ENCODE data around the gene PTGFRN. TPM values are rescaled to one million over a fixed set of nuclear protein-coding genes. Genes with fewer than 3 reads are reported as not detected.

Gene PTGFRN
- total and polyA plus RNA-seq, 2 of the 4 experiments (the other 2 are of a cell fraction) = 0.90 to 1.1 TPM

DNA sequence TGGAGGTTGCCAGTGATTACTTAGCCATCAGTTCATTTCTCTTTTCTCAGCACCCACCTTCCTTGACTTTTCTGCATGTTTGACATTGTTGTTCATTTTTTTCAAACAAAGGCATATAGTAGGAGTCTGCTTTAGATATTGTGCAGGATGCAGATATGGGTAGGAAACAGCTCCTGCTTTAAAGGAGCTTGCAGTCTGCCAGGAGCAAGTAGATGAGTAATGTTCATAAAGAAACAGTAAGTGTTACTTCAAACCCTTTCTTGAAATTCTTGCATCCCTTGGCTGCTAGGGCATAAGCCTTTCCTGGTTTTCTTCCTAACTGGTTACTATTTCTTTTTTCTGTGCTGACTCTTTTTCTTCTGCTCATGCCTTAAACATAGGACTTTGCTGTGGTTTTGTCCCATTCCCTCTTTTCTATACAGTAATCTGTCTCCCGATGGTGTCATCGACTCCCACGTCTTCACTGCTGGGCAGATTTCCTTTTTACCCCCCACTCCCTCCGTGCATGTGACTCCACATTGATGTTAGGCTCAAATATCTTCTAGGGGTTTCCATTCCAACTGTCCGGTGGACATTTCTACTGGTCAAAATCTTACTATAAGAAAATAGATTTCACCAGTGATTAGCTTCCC, 20.4 kb downstream of the PTGFRN start:
- H3K27ac ChIP-seq (ENCODE audit: insufficient read depth, low read length) = no peak overlapping the region

More for the DNA sequence above, 20.4 kb downstream of the PTGFRN start:
- no peaks in the 10 kb centered on the region for H3K9me3 ChIP-seq (ENCODE audit: control insufficient read depth, insufficient read depth, low read length)
- no peak overlapping the region for H4K8ac ChIP-seq (ENCODE audit: low read depth in 2 of 2, low read length in 2 of 2)
- H4K5ac ChIP-seq (ENCODE audit: low read depth, low read length) = no peak overlapping the region
- H3K4me3 ChIP-seq (ENCODE audit: insufficient read depth, low read depth, low read length) = no peak overlapping the region
- H2AK5ac ChIP-seq (ENCODE audit: low read depth, low read length) = no peak overlapping the region
- no peak overlapping the region for H2BK15ac ChIP-seq (ENCODE audit: low read depth, low read length)
- in situ Hi-C loops (cut with MboI; ENCODE audit: low sequenced_read_pairs) (no loop called here), intact Hi-C loops (cut with micrococcal nuclease) (no loop called here), dilution Hi-C loops (cut with HindIII; ENCODE audit: low sequenced_read_pairs, unreplicated experiment) (no loop called here)
- H3K36me3 ChIP-seq (ENCODE audit: control insufficient read depth, insufficient read depth, low read length) = no peaks in the 10 kb centered on the region
- no peaks in the 10 kb centered on the region for H3K27me3 ChIP-seq (ENCODE audit: control insufficient read depth, insufficient read depth, low read length)
- no TSS peak for BruUV-seq (replicated peaks)
- POLR2A ChIA-PET (ENCODE audit: unreplicated experiment) = no interaction called here
- no peak overlapping the region for H2BK5ac ChIP-seq (ENCODE audit: low read depth, low read length, poor library complexity, severe bottlenecking)
- no peaks in the 10 kb centered on the region for H3K9me1 ChIP-seq (ENCODE audit: insufficient read depth, low read length)
- no peak for TF ChIP-seq BHLHE40 (IDR thresholded peaks at IDR 0.05; ENCODE audit: low read depth, low read length)
- TF ChIP-seq, protein P1, sequence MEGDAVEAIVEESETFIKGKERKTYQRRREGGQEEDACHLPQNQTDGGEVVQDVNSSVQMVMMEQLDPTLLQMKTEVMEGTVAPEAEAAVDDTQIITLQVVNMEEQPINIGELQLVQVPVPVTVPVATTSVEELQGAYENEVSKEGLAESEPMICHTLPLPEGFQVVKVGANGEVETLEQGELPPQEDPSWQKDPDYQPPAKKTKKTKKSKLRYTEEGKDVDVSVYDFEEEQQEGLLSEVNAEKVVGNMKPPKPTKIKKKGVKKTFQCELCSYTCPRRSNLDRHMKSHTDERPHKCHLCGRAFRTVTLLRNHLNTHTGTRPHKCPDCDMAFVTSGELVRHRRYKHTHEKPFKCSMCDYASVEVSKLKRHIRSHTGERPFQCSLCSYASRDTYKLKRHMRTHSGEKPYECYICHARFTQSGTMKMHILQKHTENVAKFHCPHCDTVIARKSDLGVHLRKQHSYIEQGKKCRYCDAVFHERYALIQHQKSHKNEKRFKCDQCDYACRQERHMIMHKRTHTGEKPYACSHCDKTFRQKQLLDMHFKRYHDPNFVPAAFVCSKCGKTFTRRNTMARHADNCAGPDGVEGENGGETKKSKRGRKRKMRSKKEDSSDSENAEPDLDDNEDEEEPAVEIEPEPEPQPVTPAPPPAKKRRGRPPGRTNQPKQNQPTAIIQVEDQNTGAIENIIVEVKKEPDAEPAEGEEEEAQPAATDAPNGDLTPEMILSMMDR (conservative IDR thresholded peaks at IDR 0.05; ENCODE audit: low read depth, low read length) = no peak
- TF ChIP-seq CEBPB (IDR thresholded peaks at IDR 0.05; ENCODE audit: low read depth, low read length) = no peak
- no peak for TF ChIP-seq RCOR1 (IDR thresholded peaks at IDR 0.05; ENCODE audit: insufficient replicate concordance, low read length)
- TF ChIP-seq RFX5 (IDR thresholded peaks at IDR 0.05; ENCODE audit: low read depth, low read length) = no peak
- TF ChIP-seq FOS (IDR thresholded peaks at IDR 0.05; ENCODE audit: low read depth, low read length) = no peak
- no peak for TF ChIP-seq NFE2L2 (IDR thresholded peaks at IDR 0.05; ENCODE audit: low read depth, low read length)
- TF ChIP-seq MXI1 (IDR thresholded peaks at IDR 0.05; ENCODE audit: borderline replicate concordance, low read depth, low read length) = no peak
- TF ChIP-seq, protein P2, sequence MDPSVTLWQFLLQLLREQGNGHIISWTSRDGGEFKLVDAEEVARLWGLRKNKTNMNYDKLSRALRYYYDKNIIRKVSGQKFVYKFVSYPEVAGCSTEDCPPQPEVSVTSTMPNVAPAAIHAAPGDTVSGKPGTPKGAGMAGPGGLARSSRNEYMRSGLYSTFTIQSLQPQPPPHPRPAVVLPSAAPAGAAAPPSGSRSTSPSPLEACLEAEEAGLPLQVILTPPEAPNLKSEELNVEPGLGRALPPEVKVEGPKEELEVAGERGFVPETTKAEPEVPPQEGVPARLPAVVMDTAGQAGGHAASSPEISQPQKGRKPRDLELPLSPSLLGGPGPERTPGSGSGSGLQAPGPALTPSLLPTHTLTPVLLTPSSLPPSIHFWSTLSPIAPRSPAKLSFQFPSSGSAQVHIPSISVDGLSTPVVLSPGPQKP (IDR thresholded peaks at IDR 0.05; ENCODE audit: borderline replicate concordance, low read depth, low read length) = no peak
- TF ChIP-seq POLR2A (IDR thresholded peaks at IDR 0.05; ENCODE audit: low read depth, low read length) = no peak
- TF ChIP-seq, protein P3, sequence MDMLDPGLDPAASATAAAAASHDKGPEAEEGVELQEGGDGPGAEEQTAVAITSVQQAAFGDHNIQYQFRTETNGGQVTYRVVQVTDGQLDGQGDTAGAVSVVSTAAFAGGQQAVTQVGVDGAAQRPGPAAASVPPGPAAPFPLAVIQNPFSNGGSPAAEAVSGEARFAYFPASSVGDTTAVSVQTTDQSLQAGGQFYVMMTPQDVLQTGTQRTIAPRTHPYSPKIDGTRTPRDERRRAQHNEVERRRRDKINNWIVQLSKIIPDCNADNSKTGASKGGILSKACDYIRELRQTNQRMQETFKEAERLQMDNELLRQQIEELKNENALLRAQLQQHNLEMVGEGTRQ (IDR thresholded peaks at IDR 0.05; ENCODE audit: low read depth, low read length) = no peak
- TF ChIP-seq SMC3 (IDR thresholded peaks at IDR 0.05; ENCODE audit: low read depth, low read length) = no peak
- H3K14ac ChIP-seq (replicated peaks; ENCODE audit: low read depth, low read length) = no peak overlapping the region
- no peaks in the 10 kb centered on the region for H4K20me1 ChIP-seq (ENCODE audit: insufficient read depth, low read length)
- H3K18ac ChIP-seq (ENCODE audit: low read depth, low read length) = no peak overlapping the region
- ATAC-seq (ENCODE audit: low read depth) (no peak), DNase-seq (no peak)
- no peaks in the 10 kb centered on the region for H3K4me1 ChIP-seq (ENCODE audit: control insufficient read depth, insufficient read depth, low read length)
- no peak overlapping the region for H3K23ac ChIP-seq (ENCODE audit: low read depth, low read length)
- WGBS, 2 experiments (ENCODE audit: extremely low coverage in 2 of 2, insufficient read length in 1 of 2) = no CpG with 5 or more reads among the region's 5 CpGs
- H3K4me2 ChIP-seq (ENCODE audit: low read depth, low read length) = no peak overlapping the region
- no peak overlapping the region for H2AK9ac ChIP-seq (replicated peaks; ENCODE audit: low read depth, low read length, poor library complexity)
- no peak overlapping the region for H3K56ac ChIP-seq (ENCODE audit: extremely low read depth, insufficient read depth, low read length)
- H2BK20ac ChIP-seq (ENCODE audit: low read depth, low read length) = no peak overlapping the region
- no peak overlapping the region for H3K4ac ChIP-seq (ENCODE audit: low read depth, low read length)
- H2AFZ ChIP-seq (replicated peaks; ENCODE audit: low read length, poor library complexity) = no peak overlapping the region
- H4K91ac ChIP-seq (ENCODE audit: insufficient read depth, low read depth, low read length) = no peak overlapping the region
- no peak overlapping the region for H3K9ac ChIP-seq (ENCODE audit: low read depth, low read length)
- CTCF ChIA-PET = no interaction called here
- H2BK120ac ChIP-seq (ENCODE audit: low read depth, low read length) = no peak overlapping the region
- H3K79me1 ChIP-seq (ENCODE audit: low read depth in 1 of 2, low read length in 2 of 2) = no peaks in the 10 kb centered on the region
